Loucy (cell line): ENCODE results near the gene NOD1.
"Not testable (repeated sequence)": the region's sequence is repeated elsewhere in the genome, so short reads cannot be mapped to it uniquely, and the experiment has no call there.

Source experiments
- CTCF ChIP-seq: fragments of 200-600 bp; sonication (generic); conservative IDR thresholded peaks from 2 replicates; pipeline ENCODE4 v1.5.1; 2014; ENCODE audit warnings: mild to moderate bottlenecking, antibody characterized with exemption, low read length
- EZH2phosphoT487 ChIP-seq: fragments of 200-600 bp; IDR thresholded peaks from 2 replicates; pipeline ENCODE4 v1.6.1; 2018; ENCODE audit warnings: antibody characterized with exemption, mild to moderate bottlenecking, moderate library complexity, borderline replicate concordance

- TF ChIP-seq CTCF, EZH2phosphoT487: not testable (repeated sequence)
These were observed 48.7 kb upstream of the NOD1 start for GRCh38 chr7:30527297-30527696.
